Mesendoderm (in vitro differentiated cells): Measurements from ENCODE around the gene TRIM74.
"Not testable (repeated sequence)": the region's sequence is repeated elsewhere in the genome, so short reads cannot be mapped to it uniquely, and the experiment has no call there.

ENCODE experiments used
- DNase-seq: peaks from one replicate; pipeline ENCODE4 v3.0.0; 2013
- H2AK5ac ChIP-seq: 2 replicates; pipeline ENCODE4 v1.6.1; 2013; ENCODE audit warnings: low read length, inconsistent platforms
- H2BK120ac ChIP-seq: 2 replicates; pipeline ENCODE4 v1.6.1; 2013; ENCODE audit warnings: low read depth, mild to moderate bottlenecking, low read length, moderate library complexity, mixed read lengths
- H2BK15ac ChIP-seq: replicated peaks from 2 replicates; pipeline ENCODE4 v1.6.1; 2013; ENCODE audit warnings: low read depth, mild to moderate bottlenecking, moderate library complexity
- H2BK5ac ChIP-seq: 2 replicates; pipeline ENCODE4 v1.6.1; 2013; ENCODE audit warnings: low read length, inconsistent platforms
- H3K18ac ChIP-seq: 2 replicates; pipeline ENCODE4 v1.6.1; 2013; ENCODE audit warnings: mild to moderate bottlenecking, low read length, mixed read lengths
- H3K23ac ChIP-seq: one replicate; pipeline ENCODE4 v1.6.1; 2013; ENCODE audit warnings: low read length
- H3K27ac ChIP-seq: 2 replicates; pipeline ENCODE4 v1.5.1; 2013; ENCODE audit warnings: low read depth, mild to moderate bottlenecking, inconsistent platforms, low read length, moderate library complexity
- H3K27me3 ChIP-seq: 2 replicates; pipeline ENCODE4 v1.6.1; 2013; ENCODE audit warnings: low read length, control low read depth, mild to moderate bottlenecking, inconsistent platforms; ENCODE audit not compliant: insufficient read depth, poor library complexity
- H3K36me3 ChIP-seq: 2 replicates; pipeline ENCODE4 v1.6.1; 2013; ENCODE audit warnings: low read length, inconsistent platforms; ENCODE audit not compliant: control insufficient read depth, insufficient read depth
- H3K4ac ChIP-seq: one replicate; pipeline ENCODE4 v1.6.1; 2013; ENCODE audit warnings: low read depth, mild to moderate bottlenecking, low read length, moderate library complexity
- H3K4me1 ChIP-seq: 2 replicates; pipeline ENCODE4 v1.6.1; 2013; ENCODE audit warnings: low read depth, low read length, inconsistent platforms; ENCODE audit not compliant: control insufficient read depth
- H3K4me2 ChIP-seq: 2 replicates; pipeline ENCODE4 v1.6.1; 2013; ENCODE audit warnings: low read length
- H3K4me3 ChIP-seq: 2 replicates; pipeline ENCODE4 v1.5.1; 2013; ENCODE audit warnings: mild to moderate bottlenecking, low read length
- H3K56ac ChIP-seq: one replicate; pipeline ENCODE4 v1.6.1; 2013; ENCODE audit warnings: low read length
- H3K79me1 ChIP-seq: 2 replicates; pipeline ENCODE4 v1.6.1; 2013; ENCODE audit warnings: low read length, inconsistent platforms
- H3K79me2 ChIP-seq: 2 replicates; pipeline ENCODE4 v1.6.1; 2013; ENCODE audit warnings: mild to moderate bottlenecking, low read length; ENCODE audit not compliant: control insufficient read depth, insufficient read depth
- H3K9ac ChIP-seq: 2 replicates; pipeline ENCODE4 v1.6.1; 2013; ENCODE audit warnings: low read length, inconsistent platforms
- H4K5ac ChIP-seq: one replicate; pipeline ENCODE4 v1.6.1; 2013; ENCODE audit warnings: low read length
- H4K8ac ChIP-seq: one replicate; pipeline ENCODE4 v1.6.1; 2013; ENCODE audit warnings: low read depth, mild to moderate bottlenecking, control low read depth, low read length, moderate library complexity
- WGBS: extraction: QIAGEN DNeasy Blood & Tissue Kit; methylation state at CpG from one replicate; pipeline ENCODE4 v1.1.7; 2013; ENCODE audit warnings: low lambda C conversion rate, missing lambda C conversion rate; ENCODE audit not compliant: insufficient coverage; ENCODE audit errors: extremely low coverage; 5-methylcytosine and 5-hydroxymethylcytosine counted together

TRIM74 gene

DNA sequence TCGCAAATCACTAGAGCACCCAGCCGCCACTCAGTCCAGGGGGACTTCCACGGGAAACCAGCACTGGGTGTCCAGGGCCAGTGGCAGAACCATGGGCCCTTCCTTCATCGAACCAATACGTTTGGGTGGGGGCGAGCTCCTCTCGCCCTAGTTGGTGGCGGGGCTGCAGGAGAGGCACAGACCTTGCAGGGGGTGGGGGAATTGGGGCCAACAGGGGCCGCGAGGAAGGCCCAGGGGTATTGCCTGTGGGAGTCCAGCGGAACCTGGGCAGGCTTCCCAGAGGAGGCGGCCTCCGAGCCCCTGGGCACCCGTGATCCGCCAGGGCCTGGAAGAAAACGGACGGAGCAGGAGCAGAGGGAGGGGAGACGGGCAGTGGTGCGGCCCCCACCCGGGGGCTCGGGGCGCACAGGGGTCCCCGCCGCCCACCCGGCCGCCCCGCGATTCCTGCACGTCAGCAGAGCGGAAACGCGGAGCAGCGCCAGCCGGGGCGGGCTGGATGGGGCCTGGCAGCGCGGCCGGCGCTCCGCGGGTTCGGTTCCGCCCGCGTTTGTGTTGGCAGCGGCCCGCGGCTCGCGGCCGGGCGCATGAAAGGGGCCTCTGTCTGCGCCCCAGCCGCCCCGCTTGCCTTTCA, 6.5 kb upstream of the TRIM74 start:
- H3K79me2 ChIP-seq, DNase-seq, H3K56ac ChIP-seq: not testable (repeated sequence)

DNA sequence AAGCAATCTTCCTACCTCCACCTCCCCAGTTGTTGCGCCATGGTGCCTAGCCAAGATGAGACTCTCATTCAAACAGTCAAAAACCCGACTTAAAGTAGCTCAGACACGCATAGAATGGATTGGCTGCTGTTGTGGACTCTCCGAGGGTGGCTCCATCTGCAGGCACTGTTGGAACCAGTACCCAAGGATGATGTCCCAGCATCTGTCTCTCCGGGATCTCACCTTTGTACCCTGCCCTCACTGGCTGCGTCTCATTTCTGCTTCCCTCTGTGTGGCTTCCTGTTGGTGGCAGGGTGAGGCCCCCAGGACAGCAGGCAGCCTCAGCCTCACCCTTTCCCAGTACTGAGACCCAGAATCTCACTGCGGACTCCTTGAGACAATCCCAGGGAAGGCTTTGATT, 5.5 kb upstream of the TRIM74 start:
- H4K8ac ChIP-seq, H4K5ac ChIP-seq, H3K27me3 ChIP-seq, H3K56ac ChIP-seq, H3K79me2 ChIP-seq, H3K18ac ChIP-seq, H3K23ac ChIP-seq, H3K79me1 ChIP-seq, H3K27ac ChIP-seq, H2BK15ac ChIP-seq, H2BK5ac ChIP-seq, H2BK120ac ChIP-seq, H3K4me3 ChIP-seq, H2AK5ac ChIP-seq, DNase-seq, H3K4me1 ChIP-seq, H3K4me2 ChIP-seq, H3K4ac ChIP-seq, H3K9ac ChIP-seq, H3K36me3 ChIP-seq: not testable (repeated sequence)
- no CpG with 5 or more reads among the region's 7 CpGs for WGBS

More for the DNA sequence above, 6.5 kb upstream of the TRIM74 start:
- H2AK5ac ChIP-seq, H3K36me3 ChIP-seq, H3K23ac ChIP-seq, H3K27me3 ChIP-seq, H2BK15ac ChIP-seq, H3K9ac ChIP-seq, H3K27ac ChIP-seq, H4K8ac ChIP-seq, H3K4ac ChIP-seq, H4K5ac ChIP-seq, H3K4me3 ChIP-seq, H3K4me1 ChIP-seq, H2BK5ac ChIP-seq, H2BK120ac ChIP-seq, H3K18ac ChIP-seq, H3K4me2 ChIP-seq, H3K79me1 ChIP-seq: not testable (repeated sequence)
- no CpG with 5 or more reads among the region's 55 CpGs for WGBS

DNA sequence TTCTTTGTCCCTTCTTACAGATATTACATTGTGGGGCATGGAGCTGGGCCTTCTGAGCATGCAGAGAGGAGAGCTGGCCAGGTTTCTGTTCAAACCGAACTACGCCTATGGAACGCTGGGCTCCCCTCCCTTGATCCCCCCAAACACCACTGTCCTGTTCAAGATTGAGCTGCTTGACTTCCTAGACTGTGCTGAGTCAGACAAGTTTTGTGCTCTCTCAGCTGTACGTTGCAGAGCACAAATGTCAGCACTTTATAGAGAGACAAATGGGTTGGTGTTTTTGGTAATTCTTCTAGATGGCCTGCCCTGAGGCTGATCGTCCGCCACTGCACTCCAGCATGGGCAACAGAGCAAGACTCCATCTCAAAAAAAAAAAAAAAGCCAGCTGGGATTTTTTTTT, 2.2 kb upstream of the TRIM74 start:
- WGBS, result no CpG with 5 or more reads among the region's 6 CpGs
- not testable (repeated sequence) for H3K4me3 ChIP-seq

DNA sequence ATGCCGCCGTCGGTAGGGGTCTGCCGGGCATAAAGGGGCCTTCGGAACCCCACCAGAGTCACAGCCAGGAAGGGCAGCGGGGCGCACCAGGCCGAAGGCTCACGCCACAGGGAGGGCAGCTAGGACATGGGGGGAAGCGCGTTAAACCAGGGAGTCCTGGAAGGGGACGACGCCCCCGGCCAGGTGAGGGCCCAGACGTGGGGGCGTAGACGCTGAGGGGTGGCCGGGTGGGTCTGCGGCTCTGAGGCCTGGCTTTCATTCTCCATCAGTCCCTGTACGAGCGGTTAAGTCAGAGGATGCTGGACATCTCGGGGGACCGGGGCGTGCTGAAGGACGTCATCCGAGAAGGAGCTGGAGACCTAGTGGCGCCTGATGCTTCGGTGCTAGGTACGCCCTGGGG, 422 bp upstream of the TRIM74 start:
- not testable (repeated sequence) for DNase-seq, H3K4me2 ChIP-seq, H3K23ac ChIP-seq, H3K4me1 ChIP-seq, H3K9ac ChIP-seq, H3K18ac ChIP-seq, H4K8ac ChIP-seq, H3K4me3 ChIP-seq, H3K79me2 ChIP-seq, H3K79me1 ChIP-seq, H2AK5ac ChIP-seq, H2BK15ac ChIP-seq, H3K36me3 ChIP-seq, H4K5ac ChIP-seq, H3K4ac ChIP-seq, H2BK120ac ChIP-seq, H3K27ac ChIP-seq, H3K56ac ChIP-seq, H2BK5ac ChIP-seq, H3K27me3 ChIP-seq
- no CpG with 5 or more reads among the region's 29 CpGs for WGBS

More for the DNA sequence above, 2.2 kb upstream of the TRIM74 start:
- H3K4me2 ChIP-seq, H4K8ac ChIP-seq, H3K9ac ChIP-seq, H3K79me1 ChIP-seq, H3K23ac ChIP-seq, H3K27ac ChIP-seq, DNase-seq, H2BK15ac ChIP-seq, H3K4ac ChIP-seq, H3K27me3 ChIP-seq, H3K4me1 ChIP-seq, H2BK5ac ChIP-seq, H3K56ac ChIP-seq, H4K5ac ChIP-seq, H3K36me3 ChIP-seq, H3K79me2 ChIP-seq, H3K18ac ChIP-seq, H2BK120ac ChIP-seq, H2AK5ac ChIP-seq: not testable (repeated sequence)

DNA sequence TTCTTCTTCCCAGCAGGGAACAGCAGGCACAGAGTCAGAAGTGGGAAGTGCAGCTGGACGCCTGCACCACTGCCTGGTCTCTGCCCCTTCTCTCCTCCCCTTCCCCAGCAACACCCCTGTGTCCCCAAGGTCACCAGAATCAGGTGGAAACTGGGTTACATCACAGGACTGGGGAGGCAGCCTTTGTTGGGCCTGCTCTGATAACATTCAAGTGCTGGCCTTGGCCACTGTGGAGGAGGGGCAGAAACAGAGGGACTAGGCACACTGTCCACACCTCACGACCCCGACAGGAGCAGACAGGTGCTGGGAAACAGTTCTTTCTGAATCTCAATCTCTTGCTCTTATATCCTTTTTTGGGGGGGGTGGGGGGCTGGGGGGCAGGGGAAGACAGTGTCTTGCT, 2.4 kb downstream of the TRIM74 start:
- not testable (repeated sequence) for H3K36me3 ChIP-seq, H4K8ac ChIP-seq
- no CpG with 5 or more reads among the region's 3 CpGs for WGBS

More for the DNA sequence above, 2.4 kb downstream of the TRIM74 start:
- H3K27ac ChIP-seq, H3K79me2 ChIP-seq, H3K18ac ChIP-seq, H3K9ac ChIP-seq, H3K4me1 ChIP-seq, H3K56ac ChIP-seq, H2BK120ac ChIP-seq, H3K4me2 ChIP-seq, H2BK15ac ChIP-seq, H3K4me3 ChIP-seq, H3K23ac ChIP-seq, H2BK5ac ChIP-seq, H3K4ac ChIP-seq, H3K79me1 ChIP-seq, H2AK5ac ChIP-seq, H4K5ac ChIP-seq, DNase-seq, H3K27me3 ChIP-seq: not testable (repeated sequence)
